Body of pancreas (tissue), 4 donors: ENCODE measurements around the gene RELN.

ENCODE experiments used
- CTCF ChIP-seq, 7 experiments: fragments of 450-650 bp in 4 of 7; fragments of 200-600 bp in 3 of 7; sonication (generic) in 3 of 7; IDR thresholded peaks; one replicate each; pipeline ENCODE4 v1.5.1; 2016 to 2019; ENCODE audit warnings: antibody characterized with exemption in 7 of 7
- POLR2A ChIP-seq, 3 donors: fragments of 450-650 bp; IDR thresholded peaks; one replicate each; pipeline ENCODE4 v1.6.1; 2016; ENCODE audit warnings: antibody characterized with exemption in 3 of 3, mild to moderate bottlenecking in 2 of 3

GRCh38 chr7:103988468-103989199, 824 bp downstream of the RELN start:
- TF ChIP-seq CTCF (IDR thresholded peaks at IDR 0.05) (no peak), POLR2A (IDR thresholded peaks at IDR 0.05) (no peak)
